ENCODE measurements around the gene GPER1.
"Not testable (repeated sequence)": the region's sequence is repeated elsewhere in the genome, so short reads cannot be mapped to it uniquely, and the experiment has no call there.

GPER1 gene

DNA sequence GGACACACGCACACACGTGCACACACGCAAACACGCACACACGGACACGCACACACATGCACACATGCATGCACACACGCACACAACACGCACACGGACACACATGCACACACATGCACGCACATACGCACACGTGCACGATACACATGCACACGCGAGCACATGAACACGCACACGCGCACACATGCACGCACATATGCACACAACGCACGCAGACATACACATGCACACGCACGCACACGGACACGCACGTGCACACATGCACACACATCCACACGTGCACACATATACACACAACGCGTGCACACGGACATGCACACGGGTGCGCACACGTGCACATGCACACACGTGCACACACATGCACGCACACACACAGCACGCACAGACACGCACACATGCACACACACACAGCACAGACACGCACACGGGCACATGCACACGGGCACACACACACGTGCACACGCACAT lies 17.3 kb upstream of the GPER1 start:
- no peak for DNase-seq

DNA sequence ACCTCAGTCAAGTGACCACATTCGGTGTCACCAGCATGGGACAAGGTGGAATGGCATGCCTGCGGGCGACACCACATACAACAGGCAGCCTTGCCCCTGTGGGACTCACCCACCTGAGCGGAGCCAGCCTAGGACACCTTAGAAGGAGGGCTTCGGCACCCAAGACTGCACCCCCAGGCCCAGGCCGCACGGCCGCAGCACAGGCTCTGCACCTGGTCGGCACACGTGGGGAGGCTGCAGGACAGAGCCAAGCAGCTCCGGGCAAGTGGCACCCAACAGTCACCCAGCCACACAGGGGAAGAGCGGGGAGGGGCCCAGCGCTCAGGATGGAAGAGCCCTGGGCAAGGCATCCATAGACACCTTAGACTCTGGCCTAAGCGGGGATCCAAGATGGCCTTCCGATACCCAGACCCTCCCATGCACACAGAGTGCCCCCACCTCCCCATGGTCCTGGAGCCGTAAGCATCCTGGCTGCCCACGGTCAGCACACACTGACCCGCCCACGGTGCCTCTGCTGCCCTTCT lies 16.1 kb upstream of the GPER1 start:
- no peak for DNase-seq

- DNase-seq: no peak
Observed at GRCh38 chr7:1073142-1073977, 14.6 kb upstream of the GPER1 start.

GRCh38 chr7:1074018-1074417 lies 13.9 kb upstream of the GPER1 start:
- DNase-seq: not testable (repeated sequence)

GRCh38 chr7:1074593-1075431 lies 13.1 kb upstream of the GPER1 start:
- DNase-seq: no peak

DNA sequence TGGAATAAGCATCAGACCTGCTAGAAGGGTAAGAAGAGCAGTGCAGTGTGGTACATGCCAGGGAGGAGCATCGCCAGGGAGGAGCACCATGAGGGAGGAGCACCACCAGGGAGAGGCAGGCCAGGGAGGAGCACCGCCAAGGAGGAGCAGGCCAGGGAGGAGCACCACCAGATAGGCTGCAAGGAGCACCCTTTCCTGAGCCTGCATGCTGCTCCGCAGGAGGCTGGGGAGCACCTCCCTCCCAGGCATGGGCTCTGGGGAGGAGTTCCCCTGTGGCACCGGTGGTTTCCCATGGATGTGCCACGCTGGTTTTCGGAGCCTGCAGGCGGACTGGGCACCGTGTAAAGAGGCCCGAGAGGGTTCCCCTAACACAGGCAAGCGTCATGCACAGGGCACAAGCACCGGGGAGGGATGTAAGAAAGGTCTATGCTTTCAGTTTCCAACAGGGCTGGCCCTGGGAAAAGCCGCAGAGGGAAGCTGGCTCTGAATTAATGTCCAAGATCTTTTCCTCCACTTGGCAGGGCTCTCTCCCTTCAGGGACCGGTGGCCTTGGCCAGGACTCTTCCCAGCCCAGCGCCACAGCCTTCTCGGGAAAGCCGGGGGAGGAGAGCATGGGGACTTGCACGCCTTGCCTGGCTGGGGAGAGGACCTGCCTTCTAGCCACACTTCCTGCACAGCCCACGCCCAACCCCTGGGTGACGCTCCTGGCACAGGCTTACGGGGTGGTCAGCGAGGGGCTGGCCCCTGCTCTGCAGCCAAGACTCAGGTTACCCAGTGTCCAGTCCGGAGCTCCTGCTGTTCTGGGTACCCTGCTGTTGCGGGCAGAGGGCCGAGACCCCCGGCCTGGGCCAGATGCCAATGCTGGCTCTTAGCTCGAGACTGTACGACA lies 11.5 kb upstream of the GPER1 start:
- no peak for DNase-seq

- no peak for DNase-seq
Observed at GRCh38 chr7:1078519-1078918, 9.4 kb upstream of the GPER1 start.

DNA sequence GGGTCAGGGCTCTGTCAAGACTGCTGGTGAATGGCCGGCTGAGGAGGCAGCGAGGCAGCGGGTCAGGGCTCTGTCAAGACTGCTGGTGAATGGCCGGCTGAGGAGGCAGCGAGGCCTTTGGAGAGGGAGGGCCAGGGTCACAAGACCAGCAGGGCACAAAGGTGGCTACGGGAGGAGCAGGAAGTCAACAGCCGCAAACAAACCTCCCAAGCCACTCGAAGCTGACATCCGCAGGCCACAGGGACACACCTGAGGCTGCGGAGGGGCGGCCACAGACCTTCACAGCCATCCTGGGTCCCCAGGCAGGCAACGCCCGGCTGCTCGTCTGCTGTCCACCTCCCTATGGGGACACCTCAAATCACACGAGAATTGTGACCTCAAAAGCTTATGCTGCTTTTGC lies 8.9 kb upstream of the GPER1 start:
- no peak for DNase-seq

- no peak for DNase-seq
Observed at GRCh38 chr7:1079546-1079945, 8.4 kb upstream of the GPER1 start.

GRCh38 chr7:1080252-1080920 lies 7.5 kb upstream of the GPER1 start:
- no peak for DNase-seq

GRCh38 chr7:1080921-1081255 lies 7.0 kb upstream of the GPER1 start:
- DNase-seq: no peak

DNA sequence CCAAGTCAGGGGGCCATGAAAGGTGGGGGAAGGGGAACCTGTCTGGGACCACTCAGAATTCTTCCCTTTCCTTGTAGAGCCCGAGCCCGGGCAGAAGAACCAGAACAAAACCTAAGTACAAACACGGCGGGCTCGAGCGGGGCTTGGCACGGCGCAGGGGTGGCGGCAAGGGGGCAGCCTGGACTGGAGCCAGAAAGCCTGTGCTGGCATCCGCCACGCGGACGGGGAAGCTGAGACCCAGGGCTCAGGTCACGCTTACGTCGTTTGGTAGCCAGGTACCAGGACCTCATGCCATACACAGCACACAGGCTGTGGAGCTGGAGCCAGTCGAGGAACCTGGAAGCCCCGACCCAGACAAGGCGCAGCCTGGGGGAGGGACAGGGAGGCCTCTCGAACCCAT lies 6.6 kb upstream of the GPER1 start:
- no peak for DNase-seq

DNA sequence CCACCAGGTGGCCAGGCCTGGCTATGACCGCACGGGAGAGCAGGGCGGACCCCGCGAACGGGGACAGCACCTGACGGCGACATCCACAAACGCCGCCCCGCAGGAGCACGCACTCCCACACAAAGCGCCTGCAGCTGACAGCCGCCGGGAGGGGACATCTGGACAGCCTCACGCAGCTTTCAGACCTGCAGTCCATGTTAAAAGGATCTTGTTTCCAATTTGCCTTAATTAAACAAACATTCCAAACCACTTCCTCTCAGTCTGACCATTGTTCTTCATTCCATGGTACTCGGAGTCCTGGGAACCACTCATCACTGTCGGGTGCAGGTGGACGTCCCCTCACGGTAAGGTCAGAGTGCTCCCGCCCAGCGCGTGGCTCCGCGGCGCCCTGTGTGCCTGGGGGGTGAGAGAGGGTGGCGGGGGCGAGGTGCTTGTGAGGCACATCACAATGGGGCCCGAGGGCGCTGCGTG lies 5.9 kb upstream of the GPER1 start:
- no peak for DNase-seq

- no peak for DNase-seq
Observed at GRCh38 chr7:1083729-1084657, 3.9 kb upstream of the GPER1 start.

- no peak for DNase-seq
Observed at GRCh38 chr7:1085266-1085665, 2.6 kb upstream of the GPER1 start.

GRCh38 chr7:1085910-1086421 lies 1.9 kb upstream of the GPER1 start:
- DNase-seq: no peak

DNA sequence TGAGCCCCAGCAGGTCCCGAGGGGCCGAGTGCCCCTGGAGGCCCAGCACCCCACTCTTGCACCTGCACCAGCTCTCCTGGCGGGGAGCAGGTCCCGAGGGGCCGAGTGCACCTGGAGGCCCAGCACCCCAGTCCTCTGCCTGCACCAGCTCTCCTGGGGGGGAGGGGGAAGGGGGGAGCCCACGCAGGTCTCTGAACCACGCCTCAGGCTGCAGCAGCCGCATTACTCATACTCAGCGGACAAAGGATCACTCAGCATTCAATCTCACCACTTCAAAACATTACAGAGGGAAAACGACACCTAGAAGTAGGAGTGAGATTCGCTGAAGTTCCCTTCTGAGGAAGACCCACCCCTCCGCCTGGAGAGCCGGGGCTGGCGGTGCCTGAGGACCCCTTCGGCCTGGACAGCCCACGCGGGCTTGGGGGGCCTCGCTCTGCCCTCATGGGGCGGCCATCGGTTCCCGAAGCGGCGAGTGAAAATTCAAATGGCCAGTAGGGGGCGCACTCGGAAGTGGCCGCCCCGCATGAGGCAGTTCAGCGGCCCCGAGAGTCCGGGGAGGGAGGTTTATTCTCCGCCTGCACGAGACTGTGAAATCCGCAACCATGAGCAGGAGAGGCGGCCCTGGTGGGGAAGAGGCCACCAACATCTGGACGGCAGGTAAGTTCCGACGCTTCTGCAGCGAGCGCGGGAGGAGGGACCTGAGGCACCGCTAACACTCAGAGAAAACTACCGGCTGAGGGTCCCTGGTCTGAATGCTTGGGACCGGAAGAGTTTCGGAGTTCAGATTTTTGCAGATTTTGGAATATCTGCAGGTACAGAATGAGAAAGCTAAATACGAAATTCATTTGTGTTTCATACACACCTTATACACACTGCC lies 1.1 kb upstream of the GPER1 start:
- peak; percentile 35 to 80 (median 64) for DNase-seq

GRCh38 chr7:1087465-1087814 lies 473 bp upstream of the GPER1 start:
- no peak for DNase-seq

GRCh38 chr7:1090236-1090635 lies 2.3 kb downstream of the GPER1 start:
- no peak for DNase-seq
